ENCODE measurements around the gene SLC12A9. TPM values are rescaled to one million over a fixed set of nuclear protein-coding genes. Genes with fewer than 3 reads are reported as not detected.

Gene SLC12A9
- total RNA-seq, 1 experiment from 2014 or later = 24.6 TPM

GRCh38 chr7:100863406-100863950 lies 11.0 kb downstream of the SLC12A9 start:
- H3K9ac ChIP-seq (ENCODE audit: low read length) = no peak overlapping the region
- BruUV-seq (replicated peaks) = no TSS peak
- no peaks in the 10 kb centered on the region for H3K27me3 ChIP-seq (ENCODE audit: insufficient read depth, low read length)
- no peak for ATAC-seq
- peaks cover 2 to 13% of the 10 kb centered on the region in 2 experiments; a peak in 3 of 4 replicates for H3K36me3 ChIP-seq (ENCODE audit: control insufficient read depth in 1 of 2, insufficient read depth in 2 of 2, low read length in 2 of 2)
- TF ChIP-seq MAX (IDR thresholded peaks at IDR 0.05) = no peak
- no peak for TF ChIP-seq ZFX (IDR thresholded peaks at IDR 0.05)
- TF ChIP-seq EZH2 (IDR thresholded peaks at IDR 0.05) = no peak
- TF ChIP-seq ATF3 (IDR thresholded peaks at IDR 0.05) = no peak
- H3K4me1 ChIP-seq (ENCODE audit: control insufficient read depth in 1 of 2, insufficient read depth in 2 of 2, low read length in 2 of 2) = peaks cover 21 to 33% of the 10 kb centered on the region in 2 experiments
- no peak overlapping the region for H2AFZ ChIP-seq (ENCODE audit: low read depth, low read length, poor library complexity, severe bottlenecking)
- no peaks in the 10 kb centered on the region for H3K9me2 ChIP-seq (ENCODE audit: insufficient read depth)
- intact Hi-C loops (cut with micrococcal nuclease) = no loop called here
- H3K79me2 ChIP-seq (ENCODE audit: insufficient read depth, low read length) = peaks cover 15% of the 10 kb centered on the region
- H3K4me3 ChIP-seq (replicated peaks in 1 of 2; ENCODE audit: low read depth in 1 of 2, low read length in 2 of 2) = no peak overlapping the region
- no peaks in the 10 kb centered on the region for H4K20me1 ChIP-seq (ENCODE audit: insufficient read depth)
- POLR2A ChIA-PET = no interaction called here
- CTCF ChIA-PET = no interaction called here
- no peaks in the 10 kb centered on the region for H3K9me3 ChIP-seq (ENCODE audit: control insufficient read depth in 1 of 2, insufficient read depth in 1 of 2, low read depth in 1 of 2, low read length in 2 of 2)
- no peak for DNase-seq (ENCODE audit: low read depth, low spot score)
- no peak overlapping the region for H3K4me2 ChIP-seq (ENCODE audit: low read length)
- RAD21 ChIA-PET (ENCODE audit: low non-redundant PET in 1 of 2, low total read pairs in 2 of 2, uncharacterized antibody in 2 of 2, unreplicated experiment in 2 of 2) = no interaction called here
- H3K27ac ChIP-seq (ENCODE audit: low read depth, low read length) = no peak overlapping the region

GRCh38 chr7:100864263-100864845 lies 11.8 kb downstream of the SLC12A9 start:
- H3K9ac ChIP-seq (ENCODE audit: low read length) = peak overlapping the region; percentile 99; the same call in 1 of the 2 replicates
- no TSS peak for BruUV-seq (replicated peaks)
- ChIA-PET CTCF (no interaction called here), RAD21 (ENCODE audit: low non-redundant PET in 1 of 2, low total read pairs in 2 of 2, uncharacterized antibody in 2 of 2, unreplicated experiment in 2 of 2) (interaction anchor here in 1 of 2 experiments (0.7 kb wide), 1 partner anchor 12 kb away, joined by 4 read pairs; no protein-coding TSS in a partner anchor), POLR2A (no interaction called here)
- no peaks in the 10 kb centered on the region for H3K9me2 ChIP-seq (ENCODE audit: insufficient read depth)
- TF ChIP-seq FOSL1 (IDR thresholded peaks at IDR 0.05; ENCODE audit: low read depth) (no peak), ATF3 (IDR thresholded peaks at IDR 0.05) (no peak), SIN3A (IDR thresholded peaks at IDR 0.05; ENCODE audit: low read depth) (no peak), EZH2 (IDR thresholded peaks at IDR 0.05) (no peak), CBX3 (IDR thresholded peaks at IDR 0.05; ENCODE audit: low read depth) (no peak), RAD21 (IDR thresholded peaks at IDR 0.05; ENCODE audit: low read depth) (no peak), POLR2AphosphoS5 (IDR thresholded peaks at IDR 0.05; ENCODE audit: low read depth, low read length) (no peak), SRF (IDR thresholded peaks at IDR 0.05; ENCODE audit: low read depth) (no peak), CEBPB (IDR thresholded peaks at IDR 0.05; ENCODE audit: low read depth) (no peak), TCF7L2 (IDR thresholded peaks at IDR 0.05; ENCODE audit: borderline replicate concordance, extremely low read depth, insufficient read depth, insufficient read length) (no peak), ELF1 (IDR thresholded peaks at IDR 0.05; ENCODE audit: borderline replicate concordance, low read depth) (no peak), CTCF (IDR thresholded peaks at IDR 0.05 in 2 of 3, conservative IDR thresholded peaks at IDR 0.05 in 1 of 3; ENCODE audit: borderline replicate concordance in 1 of 3, insufficient read depth in 1 of 3, low read depth in 2 of 3, low read length in 2 of 3) (no peak), EGR1 (IDR thresholded peaks at IDR 0.05; ENCODE audit: low read depth) (no peak), JUND (IDR thresholded peaks at IDR 0.05) (no peak), EZH2phosphoT487 (IDR thresholded peaks at IDR 0.05; ENCODE audit: borderline replicate concordance) (no peak), ZFX (IDR thresholded peaks at IDR 0.05) (no peak), ZNF274 (IDR thresholded peaks at IDR 0.05; ENCODE audit: low read depth, low read length) (no peak)
- intact Hi-C loops (cut with micrococcal nuclease) = no loop called here
- peaks cover 2 to 13% of the 10 kb centered on the region in 2 experiments; a peak in 3 of 4 replicates for H3K36me3 ChIP-seq (ENCODE audit: control insufficient read depth in 1 of 2, insufficient read depth in 2 of 2, low read length in 2 of 2)
- H3K79me2 ChIP-seq (ENCODE audit: insufficient read depth, low read length) = peaks cover 23% of the 10 kb centered on the region
- ATAC-seq (no peak), DNase-seq (ENCODE audit: low read depth, low spot score) (no peak)
- peaks cover 25 to 39% of the 10 kb centered on the region in 2 experiments for H3K4me1 ChIP-seq (ENCODE audit: control insufficient read depth in 1 of 2, insufficient read depth in 2 of 2, low read length in 2 of 2)
- no peak overlapping the region for H2AFZ ChIP-seq (ENCODE audit: low read depth, low read length, poor library complexity, severe bottlenecking)
- H3K27me3 ChIP-seq (ENCODE audit: insufficient read depth, low read length) = no peaks in the 10 kb centered on the region
- H3K27ac ChIP-seq (ENCODE audit: low read depth, low read length) = peak overlapping the region; percentile 100; the same call in 1 of the 2 replicates
- no peaks in the 10 kb centered on the region for H4K20me1 ChIP-seq (ENCODE audit: insufficient read depth)
- H3K9me3 ChIP-seq (ENCODE audit: control insufficient read depth in 1 of 2, insufficient read depth in 1 of 2, low read depth in 1 of 2, low read length in 2 of 2) = no peaks in the 10 kb centered on the region
- no peak overlapping the region for H3K4me2 ChIP-seq (ENCODE audit: low read length)
- no peak overlapping the region for H3K4me3 ChIP-seq (replicated peaks in 1 of 2; ENCODE audit: low read depth in 1 of 2, low read length in 2 of 2)
